Nephron (organoid): ENCODE measurements around the gene BABAM2.
A peak's percentile ranks its signal among the peaks of the same experiment; 100 is the strongest.

ENCODE experiments used
- H3K27ac Mint-ChIP-seq, 3 experiments: 2 replicates each; pipeline ENCODE4 v1.8.0; 2020; ENCODE audit warnings: mixed read lengths in 3 of 3, mild to moderate bottlenecking in 2 of 3, moderate library complexity in 1 of 3
- H3K27me3 Mint-ChIP-seq: 2 replicates; pipeline ENCODE4 v1.8.0; 2021; ENCODE audit warnings: low read depth, mild to moderate bottlenecking, moderate library complexity, mixed read lengths
- H3K36me3 Mint-ChIP-seq: 2 replicates; pipeline ENCODE4 v1.8.0; 2020; ENCODE audit warnings: low read depth, mixed read lengths
- H3K4me1 Mint-ChIP-seq: 2 replicates; pipeline ENCODE4 v1.8.0; 2020; ENCODE audit warnings: mixed read lengths
- H3K4me3 Mint-ChIP-seq, 3 experiments: 2 replicates each; pipeline ENCODE4 v1.8.0; 2020; ENCODE audit warnings: mild to moderate bottlenecking in 3 of 3, mixed read lengths in 3 of 3, moderate library complexity in 2 of 3
- H3K9me3 Mint-ChIP-seq: 2 replicates; pipeline ENCODE4 v1.8.0; 2020; ENCODE audit warnings: mixed read lengths
- TF ChIP-seq, protein P1 (sequence below), 3 experiments: fragments of 200-600 bp; sonication (generic); IDR thresholded peaks; one replicate each; pipeline ENCODE4 v1.5.0; 2021; ENCODE audit warnings: antibody characterized with exemption in 3 of 3; ENCODE audit not compliant: unreplicated experiment in 3 of 3

The BABAM2 gene

DNA sequence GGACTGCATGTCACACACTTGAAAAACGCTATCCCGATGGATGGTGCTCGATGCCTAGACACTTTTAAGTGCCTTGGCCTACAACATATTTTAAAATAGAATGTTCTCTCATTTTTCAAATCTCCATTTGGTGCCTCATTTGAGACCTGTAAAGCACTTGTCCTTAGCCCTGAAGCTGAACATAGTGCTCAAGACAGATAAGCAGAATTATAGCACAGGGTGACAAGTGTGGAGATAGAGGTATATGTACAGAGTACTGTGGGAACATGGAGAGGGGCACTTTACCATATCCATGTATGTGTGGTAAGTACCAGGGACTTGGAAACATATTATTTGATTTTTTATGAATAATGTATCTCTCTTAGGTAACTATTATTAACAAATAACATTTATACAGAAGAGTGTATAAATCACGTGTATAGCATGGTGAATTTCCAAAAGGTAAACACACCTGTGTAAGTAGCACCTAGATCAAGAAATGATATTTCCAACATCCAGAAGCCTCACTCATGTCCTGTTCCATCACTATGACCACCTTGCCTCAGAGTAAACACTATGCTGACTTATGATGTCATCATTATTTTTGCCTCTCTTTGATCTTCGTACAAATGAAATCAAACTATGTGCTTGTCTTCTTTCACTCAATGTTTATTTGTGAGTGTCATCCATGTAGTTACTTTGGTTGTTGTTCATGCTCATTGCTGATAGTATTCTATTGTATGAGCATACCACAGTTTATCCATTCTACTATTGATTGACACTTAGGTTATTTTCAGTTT is 103.6 kb downstream of the BABAM2 start:
- H3K27ac Mint-ChIP-seq = no peak overlapping the region
- no peaks in the 10 kb centered on the region for H3K27me3 Mint-ChIP-seq
- peaks cover 4% of the 10 kb centered on the region for H3K9me3 Mint-ChIP-seq
- no peak overlapping the region for H3K4me3 Mint-ChIP-seq
- TF ChIP-seq, protein P1, sequence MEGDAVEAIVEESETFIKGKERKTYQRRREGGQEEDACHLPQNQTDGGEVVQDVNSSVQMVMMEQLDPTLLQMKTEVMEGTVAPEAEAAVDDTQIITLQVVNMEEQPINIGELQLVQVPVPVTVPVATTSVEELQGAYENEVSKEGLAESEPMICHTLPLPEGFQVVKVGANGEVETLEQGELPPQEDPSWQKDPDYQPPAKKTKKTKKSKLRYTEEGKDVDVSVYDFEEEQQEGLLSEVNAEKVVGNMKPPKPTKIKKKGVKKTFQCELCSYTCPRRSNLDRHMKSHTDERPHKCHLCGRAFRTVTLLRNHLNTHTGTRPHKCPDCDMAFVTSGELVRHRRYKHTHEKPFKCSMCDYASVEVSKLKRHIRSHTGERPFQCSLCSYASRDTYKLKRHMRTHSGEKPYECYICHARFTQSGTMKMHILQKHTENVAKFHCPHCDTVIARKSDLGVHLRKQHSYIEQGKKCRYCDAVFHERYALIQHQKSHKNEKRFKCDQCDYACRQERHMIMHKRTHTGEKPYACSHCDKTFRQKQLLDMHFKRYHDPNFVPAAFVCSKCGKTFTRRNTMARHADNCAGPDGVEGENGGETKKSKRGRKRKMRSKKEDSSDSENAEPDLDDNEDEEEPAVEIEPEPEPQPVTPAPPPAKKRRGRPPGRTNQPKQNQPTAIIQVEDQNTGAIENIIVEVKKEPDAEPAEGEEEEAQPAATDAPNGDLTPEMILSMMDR (IDR thresholded peaks at IDR 0.05; ENCODE audit: unreplicated experiment in 3 of 3) = no peak
- H3K36me3 Mint-ChIP-seq = peaks cover 27% of the 10 kb centered on the region
- peaks cover 6% of the 10 kb centered on the region for H3K4me1 Mint-ChIP-seq

DNA sequence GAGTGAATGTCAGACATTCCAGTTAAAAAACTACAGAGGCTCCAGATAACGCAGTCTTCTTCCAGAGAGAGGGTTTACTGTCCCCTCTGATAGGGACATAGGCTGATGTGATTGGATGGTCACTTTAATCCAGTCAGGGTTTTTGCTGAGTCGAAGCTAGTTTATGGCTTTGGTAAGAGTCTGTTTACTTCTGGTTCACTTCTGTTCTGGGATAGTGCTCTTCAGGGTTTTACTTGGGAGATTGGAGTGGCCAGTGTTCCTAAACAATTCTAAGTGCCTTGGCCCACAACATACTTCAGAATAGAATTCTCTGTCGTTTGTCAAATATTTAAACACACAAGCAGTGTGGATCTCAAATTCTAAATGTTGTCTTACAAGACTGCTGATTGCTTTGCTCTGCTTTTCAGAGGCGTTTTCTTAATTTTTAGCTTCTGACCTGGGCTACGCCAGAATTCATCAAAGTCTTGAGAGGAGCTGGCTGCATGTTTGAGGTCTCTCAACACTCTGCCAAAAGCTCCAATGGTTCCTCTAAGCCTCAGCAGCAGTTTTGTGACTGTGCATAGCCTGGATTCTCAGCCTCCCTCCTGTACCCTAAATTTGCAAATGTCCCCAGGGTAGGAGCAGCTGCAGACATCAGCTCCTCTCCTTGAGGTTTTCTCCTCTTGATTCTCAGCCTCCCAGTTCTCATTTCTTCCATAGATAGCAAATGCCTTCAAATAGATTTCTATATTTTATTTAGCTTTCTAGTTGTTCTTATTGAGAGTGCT is 105.8 kb downstream of the BABAM2 start:
- H3K4me3 Mint-ChIP-seq = no peak overlapping the region
- TF ChIP-seq, protein P1 (IDR thresholded peaks at IDR 0.05; ENCODE audit: unreplicated experiment in 3 of 3) = no peak
- peaks cover 12% of the 10 kb centered on the region for H3K9me3 Mint-ChIP-seq
- peaks cover 33% of the 10 kb centered on the region for H3K36me3 Mint-ChIP-seq
- no peaks in the 10 kb centered on the region for H3K27me3 Mint-ChIP-seq
- H3K27ac Mint-ChIP-seq = no peak overlapping the region
- H3K4me1 Mint-ChIP-seq = peaks cover 3% of the 10 kb centered on the region

DNA sequence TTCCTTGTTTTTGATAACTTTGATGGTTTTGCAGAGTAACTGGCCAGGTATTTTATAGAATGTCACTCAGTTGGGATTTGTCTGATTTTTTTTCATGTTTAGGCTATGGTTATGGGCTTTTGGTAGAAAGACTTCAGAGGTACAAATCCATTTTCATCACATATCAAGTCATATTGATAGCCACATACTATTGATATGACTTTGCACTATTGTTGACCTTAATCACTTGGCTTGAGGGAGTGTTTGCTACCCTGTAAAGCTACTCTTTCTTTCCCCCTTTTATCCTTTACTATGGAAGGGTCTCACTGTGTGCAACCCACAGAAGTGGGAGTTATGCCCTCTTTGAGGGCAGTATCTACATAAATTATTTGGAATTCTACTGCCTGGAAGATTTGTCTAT is 109.8 kb downstream of the BABAM2 start:
- H3K4me1 Mint-ChIP-seq = peaks cover 6% of the 10 kb centered on the region
- TF ChIP-seq, protein P1 (IDR thresholded peaks at IDR 0.05; ENCODE audit: unreplicated experiment in 3 of 3) = no peak
- H3K4me3 Mint-ChIP-seq = no peak overlapping the region

DNA sequence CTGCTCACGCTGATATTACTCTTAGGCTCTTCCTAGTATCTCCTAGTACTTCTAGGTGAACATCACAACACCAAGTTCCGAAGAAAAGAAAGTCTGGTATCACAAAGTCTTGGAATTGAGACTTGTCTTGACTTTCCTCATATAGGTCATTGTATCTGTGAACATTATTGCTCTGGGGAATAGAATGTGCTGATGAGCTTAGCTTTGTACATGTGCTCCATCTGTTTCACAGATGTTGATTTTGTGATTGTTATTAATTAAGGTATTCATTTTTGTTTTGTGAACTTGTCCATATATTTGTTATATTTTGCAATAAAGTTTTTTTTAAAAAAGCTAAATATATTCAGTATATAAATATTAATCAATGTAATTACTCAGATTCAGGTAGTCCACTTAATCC is 111.7 kb downstream of the BABAM2 start:
- H3K27ac Mint-ChIP-seq = no peak overlapping the region
- peaks cover 6% of the 10 kb centered on the region for H3K4me1 Mint-ChIP-seq
- no peaks in the 10 kb centered on the region for H3K27me3 Mint-ChIP-seq
- H3K36me3 Mint-ChIP-seq = peaks cover 17% of the 10 kb centered on the region
- peaks cover 10% of the 10 kb centered on the region for H3K9me3 Mint-ChIP-seq
- TF ChIP-seq, protein P1 (IDR thresholded peaks at IDR 0.05; ENCODE audit: unreplicated experiment in 3 of 3) = no peak
- H3K4me3 Mint-ChIP-seq = no peak overlapping the region

More for the DNA sequence above, 109.8 kb downstream of the BABAM2 start:
- Mint-ChIP-seq H3K9me3 (peaks cover 12% of the 10 kb centered on the region), H3K36me3 (peaks cover 29% of the 10 kb centered on the region), H3K27me3 (no peaks in the 10 kb centered on the region), H3K27ac (no peak overlapping the region)

DNA sequence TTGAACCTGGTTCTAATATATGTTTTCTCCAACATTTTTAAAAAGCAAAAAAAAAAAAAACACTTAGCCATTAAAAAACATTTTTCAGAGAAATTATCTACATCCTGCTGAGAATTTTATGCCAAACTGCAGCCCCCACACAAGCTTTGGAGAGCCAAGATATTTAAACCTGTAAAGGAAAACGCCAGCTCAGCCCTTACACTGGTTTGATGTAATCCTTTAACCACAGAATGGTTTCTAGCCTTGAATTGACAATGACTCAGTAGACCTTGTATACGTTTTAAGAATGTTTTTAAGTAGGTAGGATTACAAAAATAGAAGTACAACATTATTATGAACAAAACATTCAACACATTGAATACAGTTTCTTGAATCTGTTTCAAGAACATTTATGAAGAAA is 113.6 kb downstream of the BABAM2 start:
- peaks cover 4% of the 10 kb centered on the region for H3K27me3 Mint-ChIP-seq

More for the DNA sequence above, 113.6 kb downstream of the BABAM2 start:
- Mint-ChIP-seq H3K9me3 (peaks cover 9% of the 10 kb centered on the region), H3K4me1 (peaks cover 6% of the 10 kb centered on the region), H3K4me3 (no peak overlapping the region), H3K27ac (peak overlapping the region in 1 of 3 experiments; percentile 28), H3K36me3 (peaks cover 17% of the 10 kb centered on the region)
- TF ChIP-seq, protein P1 (IDR thresholded peaks at IDR 0.05; ENCODE audit: unreplicated experiment in 3 of 3) = no peak
